ENCODE data around the gene MYCL. TPM values are rescaled to one million over a fixed set of nuclear protein-coding genes. Genes with fewer than 3 reads are reported as not detected.

Gene MYCL
- total RNA-seq, 1 experiment from 2014 or later, result 2.0 TPM

DNA sequence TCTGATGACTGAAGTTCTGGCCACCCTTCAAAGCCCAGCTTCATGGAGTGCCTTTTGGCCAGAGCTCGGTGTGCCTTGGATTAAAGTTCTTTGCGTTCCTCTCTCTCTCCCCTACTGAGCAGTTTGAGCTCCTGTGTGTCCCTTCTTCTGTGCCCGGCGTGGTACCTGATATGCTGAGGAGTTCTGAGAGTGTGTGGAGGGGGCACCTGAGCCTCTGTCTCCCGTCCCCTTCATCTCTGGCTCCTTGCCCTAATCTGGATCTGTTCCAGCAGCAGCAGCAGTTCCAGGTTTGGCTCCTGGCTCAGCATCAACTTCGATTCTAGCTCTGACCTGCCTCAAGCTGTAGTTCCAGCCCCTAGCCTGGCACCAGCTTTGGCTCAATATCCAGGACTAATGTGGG lies 25.1 kb upstream of the MYCL start:
- no peak for DNase-seq (ENCODE audit: low read depth, low spot score)
- H3K36me3 ChIP-seq (ENCODE audit: control insufficient read depth, insufficient read depth, low read length), result no peaks in the 10 kb centered on the region
- H3K27ac ChIP-seq (ENCODE audit: low read length), result no peak overlapping the region
- intact Hi-C loops (cut with micrococcal nuclease; ENCODE audit: unreplicated experiment) (no loop called here), in situ Hi-C loops (cut with HindIII; ENCODE audit: low pct_unique_long_range_greater_than_20kb, low sequenced_read_pairs) (no loop called here)
- H3K9me3 ChIP-seq (ENCODE audit: control insufficient read depth, insufficient read depth, low read depth, low read length), result no peaks in the 10 kb centered on the region
- TF ChIP-seq, protein P1, sequence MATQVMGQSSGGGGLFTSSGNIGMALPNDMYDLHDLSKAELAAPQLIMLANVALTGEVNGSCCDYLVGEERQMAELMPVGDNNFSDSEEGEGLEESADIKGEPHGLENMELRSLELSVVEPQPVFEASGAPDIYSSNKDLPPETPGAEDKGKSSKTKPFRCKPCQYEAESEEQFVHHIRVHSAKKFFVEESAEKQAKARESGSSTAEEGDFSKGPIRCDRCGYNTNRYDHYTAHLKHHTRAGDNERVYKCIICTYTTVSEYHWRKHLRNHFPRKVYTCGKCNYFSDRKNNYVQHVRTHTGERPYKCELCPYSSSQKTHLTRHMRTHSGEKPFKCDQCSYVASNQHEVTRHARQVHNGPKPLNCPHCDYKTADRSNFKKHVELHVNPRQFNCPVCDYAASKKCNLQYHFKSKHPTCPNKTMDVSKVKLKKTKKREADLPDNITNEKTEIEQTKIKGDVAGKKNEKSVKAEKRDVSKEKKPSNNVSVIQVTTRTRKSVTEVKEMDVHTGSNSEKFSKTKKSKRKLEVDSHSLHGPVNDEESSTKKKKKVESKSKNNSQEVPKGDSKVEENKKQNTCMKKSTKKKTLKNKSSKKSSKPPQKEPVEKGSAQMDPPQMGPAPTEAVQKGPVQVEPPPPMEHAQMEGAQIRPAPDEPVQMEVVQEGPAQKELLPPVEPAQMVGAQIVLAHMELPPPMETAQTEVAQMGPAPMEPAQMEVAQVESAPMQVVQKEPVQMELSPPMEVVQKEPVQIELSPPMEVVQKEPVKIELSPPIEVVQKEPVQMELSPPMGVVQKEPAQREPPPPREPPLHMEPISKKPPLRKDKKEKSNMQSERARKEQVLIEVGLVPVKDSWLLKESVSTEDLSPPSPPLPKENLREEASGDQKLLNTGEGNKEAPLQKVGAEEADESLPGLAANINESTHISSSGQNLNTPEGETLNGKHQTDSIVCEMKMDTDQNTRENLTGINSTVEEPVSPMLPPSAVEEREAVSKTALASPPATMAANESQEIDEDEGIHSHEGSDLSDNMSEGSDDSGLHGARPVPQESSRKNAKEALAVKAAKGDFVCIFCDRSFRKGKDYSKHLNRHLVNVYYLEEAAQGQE (IDR thresholded peaks at IDR 0.05; ENCODE audit: insufficient read depth in 1 of 2, low read depth in 2 of 2, low read length in 1 of 2), result no peak
- TF ChIP-seq, protein P2, sequence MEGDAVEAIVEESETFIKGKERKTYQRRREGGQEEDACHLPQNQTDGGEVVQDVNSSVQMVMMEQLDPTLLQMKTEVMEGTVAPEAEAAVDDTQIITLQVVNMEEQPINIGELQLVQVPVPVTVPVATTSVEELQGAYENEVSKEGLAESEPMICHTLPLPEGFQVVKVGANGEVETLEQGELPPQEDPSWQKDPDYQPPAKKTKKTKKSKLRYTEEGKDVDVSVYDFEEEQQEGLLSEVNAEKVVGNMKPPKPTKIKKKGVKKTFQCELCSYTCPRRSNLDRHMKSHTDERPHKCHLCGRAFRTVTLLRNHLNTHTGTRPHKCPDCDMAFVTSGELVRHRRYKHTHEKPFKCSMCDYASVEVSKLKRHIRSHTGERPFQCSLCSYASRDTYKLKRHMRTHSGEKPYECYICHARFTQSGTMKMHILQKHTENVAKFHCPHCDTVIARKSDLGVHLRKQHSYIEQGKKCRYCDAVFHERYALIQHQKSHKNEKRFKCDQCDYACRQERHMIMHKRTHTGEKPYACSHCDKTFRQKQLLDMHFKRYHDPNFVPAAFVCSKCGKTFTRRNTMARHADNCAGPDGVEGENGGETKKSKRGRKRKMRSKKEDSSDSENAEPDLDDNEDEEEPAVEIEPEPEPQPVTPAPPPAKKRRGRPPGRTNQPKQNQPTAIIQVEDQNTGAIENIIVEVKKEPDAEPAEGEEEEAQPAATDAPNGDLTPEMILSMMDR (IDR thresholded peaks at IDR 0.05), result no peak
- ATAC-seq, result no peak
- no peak overlapping the region for H3K4me3 ChIP-seq (ENCODE audit: low read depth in 2 of 2, low read length in 2 of 2)
- ChIA-PET CTCF (no interaction called here), POLR2A (interaction anchor here (0.5 kb wide), 1 partner anchor 75 kb away, joined by 3 read pairs; no protein-coding TSS in a partner anchor)
- no peaks in the 10 kb centered on the region for H3K4me1 ChIP-seq (ENCODE audit: control insufficient read depth, insufficient read depth, low read length)
- no peaks in the 10 kb centered on the region for H3K27me3 ChIP-seq (ENCODE audit: control insufficient read depth, insufficient read depth, low read length)
- BruUV-seq (replicated peaks), result no TSS peak

DNA sequence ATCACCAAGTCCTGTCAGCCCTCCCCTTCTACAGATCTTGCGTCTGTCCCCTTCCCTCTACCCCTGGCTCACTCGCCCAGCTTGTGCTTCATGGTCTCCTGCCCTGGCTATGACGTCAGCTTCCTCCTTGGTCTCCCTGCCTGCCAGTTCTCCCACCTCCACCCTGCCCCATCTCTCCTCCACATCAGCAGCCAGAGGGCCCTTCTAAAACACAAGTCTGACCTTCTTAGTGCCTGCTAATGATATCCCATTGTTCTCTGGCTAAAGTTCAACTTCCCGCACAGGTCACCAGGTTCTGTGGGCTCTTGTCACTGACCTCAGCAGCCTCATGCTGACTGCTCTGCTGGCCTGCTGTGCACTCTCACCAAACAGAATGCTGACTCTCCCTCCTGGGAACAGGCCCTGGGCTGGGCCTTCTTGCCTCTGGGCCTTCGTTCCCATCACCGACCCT lies 24.7 kb upstream of the MYCL start:
- Histone ChIP-seq H3K36me3 (ENCODE audit: control insufficient read depth, insufficient read depth, low read length) (no peaks in the 10 kb centered on the region), H3K27me3 (ENCODE audit: control insufficient read depth, insufficient read depth, low read length) (no peaks in the 10 kb centered on the region), H3K9me3 (ENCODE audit: control insufficient read depth, insufficient read depth, low read depth, low read length) (no peaks in the 10 kb centered on the region), H3K4me3 (ENCODE audit: low read depth in 2 of 2, low read length in 2 of 2) (no peak overlapping the region), H3K4me1 (ENCODE audit: control insufficient read depth, insufficient read depth, low read length) (no peaks in the 10 kb centered on the region), H3K27ac (ENCODE audit: low read length) (no peak overlapping the region)
- ChIA-PET CTCF (no interaction called here), POLR2A (interaction anchor here (0.5 kb wide), 2 partner anchors 75 to 428 kb away, joined by 3 to 6 read pairs; no protein-coding TSS in a partner anchor)
- TF ChIP-seq POLR2AphosphoS5 (IDR thresholded peaks at IDR 0.05; ENCODE audit: low read depth, low read length), result no peak
- TF ChIP-seq, protein P1 (IDR thresholded peaks at IDR 0.05; ENCODE audit: insufficient read depth in 1 of 2, low read depth in 2 of 2, low read length in 1 of 2), result no peak
- no peak for TF ChIP-seq TCF7L2 (IDR thresholded peaks at IDR 0.05; ENCODE audit: low read depth, low read length)
- TF ChIP-seq, protein P2 (IDR thresholded peaks at IDR 0.05), result no peak
- no peak for TF ChIP-seq SIN3A (IDR thresholded peaks at IDR 0.05; ENCODE audit: borderline replicate concordance, insufficient read depth, low read depth, low read length)
- DNase-seq (ENCODE audit: low read depth, low spot score) (no peak), ATAC-seq (no peak; the same call in 1 of the 2 replicates)
- BruUV-seq (replicated peaks), result no TSS peak
- intact Hi-C loops (cut with micrococcal nuclease; ENCODE audit: unreplicated experiment) (no loop called here), in situ Hi-C loops (cut with HindIII; ENCODE audit: low pct_unique_long_range_greater_than_20kb, low sequenced_read_pairs) (no loop called here)

All from Panc1 (cell line).